Fibroblast of lung (primary cell): ENCODE results near the gene IBSP. TPM values are rescaled to one million over a fixed set of nuclear protein-coding genes. Genes with fewer than 3 reads are reported as not detected.

Experiments used
- DNase-seq, 2 donors: peaks; one replicate each; pipeline versions ENCODE4 v3.0.0 to v3.0.0-alpha.2; 2010; ENCODE audit warnings: low read depth in 2 of 2
- H2AFZ ChIP-seq: 2 replicates; pipeline ENCODE4 v1.5.1; 2012; ENCODE audit warnings: low read length, control low read depth, inconsistent platforms
- H3K27ac ChIP-seq: 2 replicates; pipeline ENCODE4 v1.5.1; 2011; ENCODE audit warnings: low read length, control low read depth; ENCODE audit not compliant: insufficient read depth
- H3K27me3 ChIP-seq: 2 replicates; pipeline ENCODE4 v1.5.1; 2011; ENCODE audit warnings: mild to moderate bottlenecking, low read length; ENCODE audit not compliant: control insufficient read depth, insufficient read depth
- H3K36me3 ChIP-seq: 2 replicates; pipeline ENCODE4 v1.5.1; 2011; ENCODE audit warnings: low read length; ENCODE audit not compliant: control insufficient read depth, insufficient read depth
- H3K4me1 ChIP-seq: 2 replicates; pipeline ENCODE4 v1.5.1; 2011; ENCODE audit warnings: low read length; ENCODE audit not compliant: control insufficient read depth, insufficient read depth; ENCODE audit errors: extremely low read depth
- H3K4me2 ChIP-seq: 2 replicates; pipeline ENCODE4 v1.5.1; 2011; ENCODE audit warnings: low read length, control low read depth; ENCODE audit not compliant: insufficient read depth; ENCODE audit errors: extremely low read depth
- H3K4me3 ChIP-seq, 4 experiments: fragments of 200-600 bp in 1 of 4; sonication (generic) in 1 of 4; replicated peaks in 1 of 4; 2 replicates each; pipeline ENCODE4 v1.5.1; 2011 to 2016; ENCODE audit warnings: low read length in 4 of 4, low read depth in 3 of 4, mild to moderate bottlenecking in 3 of 4, control low read depth in 2 of 4, inconsistent platforms in 1 of 4, mixed read lengths in 1 of 4; ENCODE audit not compliant: insufficient read depth in 1 of 4; ENCODE audit errors: control extremely low read depth in 1 of 4
- H3K79me2 ChIP-seq: 2 replicates; pipeline ENCODE4 v1.5.1; 2012; ENCODE audit warnings: mild to moderate bottlenecking, low read length, inconsistent platforms; ENCODE audit not compliant: control insufficient read depth, insufficient read depth
- H3K9ac ChIP-seq: 2 replicates; pipeline ENCODE4 v1.5.1; 2011; ENCODE audit warnings: mild to moderate bottlenecking, low read length, control low read depth; ENCODE audit not compliant: insufficient read depth
- H3K9me3 ChIP-seq: 2 replicates; pipeline ENCODE4 v1.5.1; 2012; ENCODE audit warnings: low read depth, low read length; ENCODE audit not compliant: control insufficient read depth, insufficient read depth
- H4K20me1 ChIP-seq: 2 replicates; pipeline ENCODE4 v1.5.1; 2011; ENCODE audit warnings: low read length; ENCODE audit not compliant: control insufficient read depth, insufficient read depth; ENCODE audit errors: extremely low read depth
- CTCF ChIP-seq, 2 donors: IDR thresholded peaks in 1 of 2; conservative IDR thresholded peaks in 1 of 2; 1 replicate in 1 of 2; 2 replicates in 1 of 2; pipeline ENCODE4 v1.5.1; 2011 to 2012; ENCODE audit warnings: low read length in 2 of 2, control low read depth in 1 of 2, inconsistent platforms in 1 of 2, low read depth in 1 of 2, mild to moderate bottlenecking in 1 of 2
- EZH2 ChIP-seq: IDR thresholded peaks from 2 replicates; pipeline ENCODE4 v1.5.1; 2012; ENCODE audit warnings: low read length, control low read depth, mild to moderate bottlenecking; ENCODE audit errors: missing control alignments
- polyA plus RNA-seq, 2 donors: library from polyadenylated mRNA; depleted of rRNA in 1 of 2; stranded (reverse) in 1 of 2; unstranded in 1 of 2; fragments of >200 nt; gene quantifications; 2 replicates each; pipeline ENCODE4 v1.2.1, GENCODE V29; 2011 to 2012; ENCODE audit warnings: missing spikeins in 1 of 2
- total RNA-seq: library from RNA; depleted of rRNA; stranded (reverse); fragments of >200 nt; gene quantifications from 2 replicates; pipeline ENCODE4 v1.2.1, GENCODE V29; 2014

Gene IBSP
- total and polyA plus RNA-seq, 2 donors (not counting 1 experiment from before 2014, with no cell fraction given): not detected

- peak; percentile 41 to 75 for DNase-seq
- no peak overlapping the region for H3K4me3 ChIP-seq
- no peaks in the 10 kb centered on the region for H4K20me1 ChIP-seq
- H3K9me3 ChIP-seq: no peaks in the 10 kb centered on the region
- H3K79me2 ChIP-seq: no peaks in the 10 kb centered on the region
- H3K36me3 ChIP-seq: no peaks in the 10 kb centered on the region
- no peaks in the 10 kb centered on the region for H3K27me3 ChIP-seq
- no peak overlapping the region for H2AFZ ChIP-seq
- no peak for TF ChIP-seq EZH2
- TF ChIP-seq CTCF (conservative IDR thresholded peaks at IDR 0.05 in 1 of 2, IDR thresholded peaks at IDR 0.05 in 1 of 2; ENCODE audit: low read depth in 1 of 2, low read length in 2 of 2): peak; percentile 44
- H3K4me2 ChIP-seq: no peak overlapping the region
- no peak overlapping the region for H3K9ac ChIP-seq
- H3K4me1 ChIP-seq: no peaks in the 10 kb centered on the region
- H3K27ac ChIP-seq: no peak overlapping the region
Measured at GRCh38 chr4:87853108-87853507, 53.8 kb downstream of the IBSP start.

- Histone ChIP-seq H3K9me3 (no peaks in the 10 kb centered on the region), H2AFZ (no peak overlapping the region), H3K79me2 (no peaks in the 10 kb centered on the region), H3K27ac (no peak overlapping the region), H3K4me1 (no peaks in the 10 kb centered on the region), H3K4me2 (no peak overlapping the region), H4K20me1 (no peaks in the 10 kb centered on the region), H3K4me3 (no peak overlapping the region), H3K36me3 (no peaks in the 10 kb centered on the region), H3K27me3 (no peaks in the 10 kb centered on the region), H3K9ac (no peak overlapping the region)
- TF ChIP-seq CTCF (conservative IDR thresholded peaks at IDR 0.05 in 1 of 2, IDR thresholded peaks at IDR 0.05 in 1 of 2; ENCODE audit: low read depth in 1 of 2, low read length in 2 of 2) (no peak), EZH2 (no peak)
- no peak for DNase-seq
Measured at GRCh38 chr4:87853891-87854290, 54.5 kb downstream of the IBSP start.

- Histone ChIP-seq H3K4me2 (no peak overlapping the region), H2AFZ (no peak overlapping the region), H3K27ac (no peak overlapping the region), H3K36me3 (no peaks in the 10 kb centered on the region), H3K27me3 (no peaks in the 10 kb centered on the region), H3K9me3 (no peaks in the 10 kb centered on the region), H3K4me1 (no peaks in the 10 kb centered on the region), H4K20me1 (no peaks in the 10 kb centered on the region), H3K4me3 (no peak overlapping the region), H3K79me2 (no peaks in the 10 kb centered on the region), H3K9ac (no peak overlapping the region)
- TF ChIP-seq EZH2 (no peak), CTCF (conservative IDR thresholded peaks at IDR 0.05 in 1 of 2, IDR thresholded peaks at IDR 0.05 in 1 of 2; ENCODE audit: low read depth in 1 of 2, low read length in 2 of 2) (no peak)
- no peak for DNase-seq
Measured at GRCh38 chr4:87855559-87855958, 56.2 kb downstream of the IBSP start.
